HEK293T (cell line): Measurements from ENCODE around the gene SLC5A8.

Source experiments
- CTCF ChIA-PET: fragments of 350-600 bp; formaldehyde crosslinking; extraction: SDS; loops from one replicate; lab custom pipeline; 2021; ENCODE audit warnings: antibody characterized with exemption, inconsistent platforms; lab: Yijun Ruan, JAX
- POLR2A ChIA-PET: fragments of 350-600 bp; formaldehyde crosslinking; extraction: SDS; loops from one replicate; lab custom pipeline; 2020; ENCODE audit warnings: antibody characterized with exemption, inconsistent platforms; lab: Yijun Ruan, JAX
- DNase-seq: peaks from one replicate; pipeline ENCODE4 v3.0.0; 2012; ENCODE audit warnings: mixed read lengths; ENCODE audit errors: extremely low spot score
- ARNT ChIP-seq: fragments of 450-650 bp; IDR thresholded peaks from 2 replicates; pipeline ENCODE4 v1.6.1; 2017; ENCODE audit warnings: mild to moderate bottlenecking
- BHLHE40 ChIP-seq: fragments of 450-650 bp; IDR thresholded peaks from 2 replicates; pipeline ENCODE4 v1.6.1; 2016; ENCODE audit warnings: mild to moderate bottlenecking, moderate library complexity, borderline replicate concordance
- CTBP1 ChIP-seq: fragments of 450-650 bp; IDR thresholded peaks from 2 replicates; pipeline ENCODE4 v1.6.1; 2016; ENCODE audit warnings: borderline replicate concordance
- ELF4 ChIP-seq: fragments of 450-650 bp; IDR thresholded peaks from 2 replicates; pipeline ENCODE4 v1.6.1; 2017; ENCODE audit warnings: antibody characterized with exemption
- FOXA1 ChIP-seq: fragments of 450-650 bp; IDR thresholded peaks from 2 replicates; pipeline ENCODE4 v1.6.1; 2016; ENCODE audit warnings: mild to moderate bottlenecking
- FOXK2 ChIP-seq: fragments of 450-650 bp; IDR thresholded peaks from 2 replicates; pipeline ENCODE4 v1.6.1; 2016; ENCODE audit warnings: mild to moderate bottlenecking
- FOXM1 ChIP-seq: fragments of 450-650 bp; IDR thresholded peaks from 2 replicates; pipeline ENCODE4 v1.6.1; 2017; ENCODE audit warnings: mild to moderate bottlenecking, borderline replicate concordance
- HDGF ChIP-seq: fragments of 450-650 bp; IDR thresholded peaks from 2 replicates; pipeline ENCODE4 v1.6.1; 2017; ENCODE audit warnings: antibody characterized with exemption, borderline replicate concordance
- L3MBTL2 ChIP-seq: fragments of 450-650 bp; conservative IDR thresholded peaks from 2 replicates; pipeline ENCODE4 v1.6.1; 2016; ENCODE audit warnings: mild to moderate bottlenecking
- LEF1 ChIP-seq: fragments of 450-650 bp; IDR thresholded peaks from 2 replicates; pipeline ENCODE4 v1.6.1; 2017; ENCODE audit warnings: mild to moderate bottlenecking, borderline replicate concordance
- NFRKB ChIP-seq: fragments of 450-650 bp; IDR thresholded peaks from 2 replicates; pipeline ENCODE4 v1.6.1; 2016; ENCODE audit warnings: mild to moderate bottlenecking, moderate library complexity
- PKNOX1 ChIP-seq: fragments of 450-650 bp; IDR thresholded peaks from 2 replicates; pipeline ENCODE4 v1.6.1; 2016
- SP1 ChIP-seq: fragments of 450-650 bp; IDR thresholded peaks from 2 replicates; pipeline ENCODE4 v1.6.1; 2017
- SUZ12 ChIP-seq: fragments of 450-650 bp; IDR thresholded peaks from 2 replicates; pipeline ENCODE4 v1.6.1; 2016; ENCODE audit warnings: mild to moderate bottlenecking
- TARDBP ChIP-seq: fragments of 450-650 bp; IDR thresholded peaks from 2 replicates; pipeline ENCODE4 v1.6.1; 2016
- ZNF384 ChIP-seq: fragments of 450-650 bp; IDR thresholded peaks from 2 replicates; pipeline ENCODE4 v1.6.1; 2016

The SLC5A8 gene

DNA sequence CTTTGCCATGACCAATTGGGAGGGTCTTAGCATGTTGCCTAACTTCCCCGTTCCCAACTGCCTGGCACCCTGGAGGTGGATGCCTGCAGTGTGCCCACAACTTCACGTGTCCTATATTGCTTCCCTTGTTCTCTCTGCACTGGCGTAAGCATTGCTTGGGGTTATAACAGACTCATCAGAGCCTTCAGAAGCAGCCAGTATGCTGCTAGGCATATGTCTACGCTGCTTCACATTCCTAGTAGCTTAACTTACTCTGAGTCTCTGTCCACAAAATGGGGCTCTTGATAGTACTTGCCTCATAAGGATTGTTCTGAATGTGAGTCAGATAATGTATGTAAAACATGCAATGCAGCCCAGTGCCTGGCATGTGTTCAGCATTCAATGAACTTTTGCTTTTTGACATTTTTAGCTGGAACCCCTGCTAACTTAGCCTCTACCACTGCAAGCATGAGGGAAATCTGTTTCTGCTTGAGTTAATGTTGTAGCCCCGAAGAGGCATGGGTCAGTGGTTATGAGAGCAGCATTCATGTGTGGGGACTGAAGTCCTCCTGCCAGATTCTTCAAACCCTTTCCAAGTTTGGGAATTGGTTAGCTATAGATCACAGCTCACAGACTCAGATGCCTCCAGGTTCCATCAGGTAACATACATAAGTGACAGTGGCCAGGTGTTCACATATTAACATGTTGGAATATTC lies 2.8 kb downstream of the SLC5A8 start:
- CTCF ChIA-PET: no interaction called here
- DNase-seq: no peak
- TF ChIP-seq SP1 (no peak), CTBP1 (no peak), FOXA1 (no peak), L3MBTL2 (no peak), ELF4 (no peak), ARNT (no peak), ZNF384 (no peak), TARDBP (no peak), FOXM1 (no peak), PKNOX1 (no peak), BHLHE40 (no peak), NFRKB (no peak), LEF1 (no peak), SUZ12 (no peak), HDGF (no peak), FOXK2 (no peak)
- POLR2A ChIA-PET: no interaction called here

DNA sequence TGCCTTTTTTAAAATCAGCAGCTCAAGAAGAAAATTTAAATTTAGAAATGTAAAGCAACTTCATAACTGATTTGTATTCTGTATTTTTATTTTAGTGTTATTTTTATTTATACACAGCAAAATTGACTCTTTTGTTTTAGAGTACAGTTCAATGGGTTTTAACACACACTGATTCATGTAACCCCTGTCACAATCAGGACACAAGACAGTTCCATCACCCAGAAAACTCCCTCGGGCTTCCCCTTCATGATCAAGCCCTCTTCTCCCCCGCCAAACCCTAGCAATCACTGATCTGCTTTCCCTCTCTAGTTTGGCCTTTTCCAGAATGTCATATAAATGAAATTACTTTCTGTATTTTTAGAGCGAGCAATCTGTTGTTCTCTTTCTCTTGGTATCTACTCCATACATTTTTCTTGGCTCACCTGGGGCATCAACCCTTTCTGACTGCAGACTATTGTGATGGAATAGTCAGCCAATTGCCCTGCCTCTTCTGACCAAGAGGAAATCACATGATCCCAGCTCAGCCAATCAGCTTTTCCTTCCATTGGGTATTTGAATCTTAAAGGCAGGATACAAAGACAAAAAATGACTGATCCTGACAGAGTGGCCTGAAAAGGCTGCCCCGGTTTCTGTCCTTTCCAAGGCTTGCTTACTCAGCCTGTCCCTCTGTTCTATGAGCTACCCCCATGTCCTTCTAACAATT lies 5.3 kb downstream of the SLC5A8 start:
- TF ChIP-seq L3MBTL2 (no peak), SUZ12 (no peak), LEF1 (no peak), BHLHE40 (no peak), FOXA1 (no peak), NFRKB (no peak), ARNT (no peak), TARDBP (no peak), ZNF384 (no peak), PKNOX1 (no peak), FOXK2 (no peak), ELF4 (no peak), FOXM1 (no peak), CTBP1 (no peak), HDGF (no peak), SP1 (no peak)
- no peak for DNase-seq
- ChIA-PET CTCF (no interaction called here), POLR2A (no interaction called here)

GRCh38 chr12:101200824-101201223 lies 9.2 kb downstream of the SLC5A8 start:
- no peak for DNase-seq
- CTCF ChIA-PET: no interaction called here
- POLR2A ChIA-PET: no interaction called here
- TF ChIP-seq HDGF: no peak

- TF ChIP-seq BHLHE40: no peak
- TF ChIP-seq ARNT: no peak
- no peak for TF ChIP-seq FOXM1
- no peak for TF ChIP-seq NFRKB
- TF ChIP-seq ELF4: no peak
- no peak for TF ChIP-seq HDGF
- CTCF ChIA-PET: no interaction called here
- DNase-seq: no peak
- POLR2A ChIA-PET: no interaction called here
These were observed 9.9 kb downstream of the SLC5A8 start for GRCh38 chr12:101200145-101200544.

DNA sequence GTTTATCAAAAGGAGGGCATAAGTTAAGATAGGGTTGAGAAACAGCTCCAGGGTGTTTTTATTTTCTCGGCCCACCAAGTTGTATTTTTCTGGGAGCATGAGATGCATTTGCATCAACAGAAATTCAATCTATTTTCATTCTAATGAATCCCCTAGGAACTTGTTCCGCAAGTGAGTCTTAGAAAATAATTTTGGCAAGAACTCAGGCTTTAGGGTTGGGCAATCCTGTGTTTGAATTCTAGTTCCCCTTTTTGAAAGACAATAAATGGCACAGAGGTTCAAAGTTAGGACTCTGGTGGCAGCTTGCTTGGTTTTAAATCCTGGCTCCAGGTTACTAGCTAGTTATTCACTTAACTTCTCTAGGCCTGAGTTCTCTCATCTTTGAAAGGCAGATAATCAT lies 23.7 kb downstream of the SLC5A8 start:
- TF ChIP-seq ARNT (no peak), LEF1 (no peak), BHLHE40 (no peak)
- CTCF ChIA-PET: no interaction called here
- DNase-seq: no peak
- POLR2A ChIA-PET: no interaction called here

DNA sequence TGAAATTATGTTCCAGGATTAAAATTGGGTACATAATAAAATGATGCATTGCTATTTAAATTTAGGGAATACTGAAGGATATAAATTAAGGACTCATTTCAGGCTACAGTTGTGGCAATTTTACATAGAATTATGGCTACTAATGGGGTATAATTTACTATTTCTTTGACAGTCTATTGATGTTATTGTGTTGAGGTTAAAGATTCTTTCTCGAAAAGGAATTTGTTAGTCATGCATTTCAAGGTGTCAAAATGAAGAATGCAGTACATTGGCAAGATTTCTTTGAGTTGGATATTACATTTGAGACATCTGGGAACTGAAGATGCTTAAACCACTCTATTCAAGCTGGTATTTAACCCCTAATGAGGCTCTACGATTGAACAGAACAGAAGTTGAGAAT lies 28.3 kb downstream of the SLC5A8 start:
- CTCF ChIA-PET: no interaction called here
- no peak for TF ChIP-seq NFRKB
- no peak for TF ChIP-seq CTBP1
- TF ChIP-seq BHLHE40: no peak
- TF ChIP-seq SUZ12: no peak
- no peak for TF ChIP-seq FOXA1
- no peak for TF ChIP-seq L3MBTL2
- no peak for TF ChIP-seq ZNF384
- TF ChIP-seq SP1: no peak
- TF ChIP-seq HDGF: no peak
- no peak for TF ChIP-seq ARNT
- TF ChIP-seq LEF1: no peak
- no peak for TF ChIP-seq FOXK2
- no peak for TF ChIP-seq TARDBP
- TF ChIP-seq PKNOX1: no peak
- no peak for TF ChIP-seq FOXM1
- TF ChIP-seq ELF4: no peak
- no peak for DNase-seq
- POLR2A ChIA-PET: no interaction called here

GRCh38 chr12:101174541-101174940 lies 35.5 kb downstream of the SLC5A8 start:
- TF ChIP-seq FOXA1 (no peak), CTBP1 (no peak), FOXK2 (no peak), FOXM1 (no peak), PKNOX1 (no peak), ARNT (no peak)
- DNase-seq: no peak
- CTCF ChIA-PET: no interaction called here
- POLR2A ChIA-PET: no interaction called here
